ENCODE data around the gene FAM217B.

Gene FAM217B

GRCh38 chr20:59977086-59977485 lies 36.9 kb downstream of the FAM217B start:
- DNase-seq = peak; percentile 42

- DNase-seq = no peak
These were observed 42.9 kb downstream of the FAM217B start for GRCh38 chr20:59983076-59983475.

- no peak for DNase-seq
These were observed 44.4 kb downstream of the FAM217B start for GRCh38 chr20:59984541-59984940.

GRCh38 chr20:59985164-59985563 lies 45.0 kb downstream of the FAM217B start:
- DNase-seq = no peak

GRCh38 chr20:59985864-59986263 lies 45.7 kb downstream of the FAM217B start:
- no peak for DNase-seq

- DNase-seq = no peak
These were observed 46.9 kb downstream of the FAM217B start for GRCh38 chr20:59987135-59987534.

GRCh38 chr20:59988141-59988540 lies 48.0 kb downstream of the FAM217B start:
- DNase-seq = no peak

GRCh38 chr20:59992526-59993084 lies 52.4 kb downstream of the FAM217B start:
- DNase-seq = peak; percentile 18

- DNase-seq = no peak
These were observed 53.7 kb downstream of the FAM217B start for GRCh38 chr20:59993736-59994430.

- no peak for DNase-seq
These were observed 54.5 kb downstream of the FAM217B start for GRCh38 chr20:59994697-59995122.

GRCh38 chr20:59996108-59996507 lies 55.9 kb downstream of the FAM217B start:
- no peak for DNase-seq

GRCh38 chr20:59997896-59998295 lies 57.7 kb downstream of the FAM217B start:
- DNase-seq = no peak

Measured in midbrain (tissue), 1 donor.